ENCODE data around the gene LAMP1.
A peak's percentile ranks its signal among the peaks of the same experiment; 100 is the strongest.

Gene LAMP1

DNA sequence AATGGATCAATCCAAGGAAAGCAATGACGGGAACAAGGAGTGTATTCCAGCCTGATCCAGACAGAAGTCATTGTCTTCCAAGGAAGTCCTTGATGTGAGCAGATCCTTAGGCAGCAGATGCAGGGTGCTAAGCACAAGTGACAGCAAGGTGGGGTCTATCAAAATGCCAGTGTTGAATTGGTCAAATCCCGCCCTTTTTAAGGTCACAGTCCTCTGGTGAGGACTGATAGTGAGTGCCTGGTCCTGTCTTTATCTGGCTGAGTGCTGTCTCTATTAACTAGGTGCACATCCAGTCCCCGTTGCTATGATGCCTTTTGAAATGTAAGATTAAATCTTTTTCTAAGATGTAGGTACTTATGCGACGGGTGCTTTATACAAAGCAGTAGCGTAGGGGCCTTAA is 1.3 kb upstream of the LAMP1 start:
- TF ChIP-seq, protein P1, sequence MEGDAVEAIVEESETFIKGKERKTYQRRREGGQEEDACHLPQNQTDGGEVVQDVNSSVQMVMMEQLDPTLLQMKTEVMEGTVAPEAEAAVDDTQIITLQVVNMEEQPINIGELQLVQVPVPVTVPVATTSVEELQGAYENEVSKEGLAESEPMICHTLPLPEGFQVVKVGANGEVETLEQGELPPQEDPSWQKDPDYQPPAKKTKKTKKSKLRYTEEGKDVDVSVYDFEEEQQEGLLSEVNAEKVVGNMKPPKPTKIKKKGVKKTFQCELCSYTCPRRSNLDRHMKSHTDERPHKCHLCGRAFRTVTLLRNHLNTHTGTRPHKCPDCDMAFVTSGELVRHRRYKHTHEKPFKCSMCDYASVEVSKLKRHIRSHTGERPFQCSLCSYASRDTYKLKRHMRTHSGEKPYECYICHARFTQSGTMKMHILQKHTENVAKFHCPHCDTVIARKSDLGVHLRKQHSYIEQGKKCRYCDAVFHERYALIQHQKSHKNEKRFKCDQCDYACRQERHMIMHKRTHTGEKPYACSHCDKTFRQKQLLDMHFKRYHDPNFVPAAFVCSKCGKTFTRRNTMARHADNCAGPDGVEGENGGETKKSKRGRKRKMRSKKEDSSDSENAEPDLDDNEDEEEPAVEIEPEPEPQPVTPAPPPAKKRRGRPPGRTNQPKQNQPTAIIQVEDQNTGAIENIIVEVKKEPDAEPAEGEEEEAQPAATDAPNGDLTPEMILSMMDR (IDR thresholded peaks at IDR 0.05; ENCODE audit: low read depth, low read length, missing control alignments), result no peak
- no peak for DNase-seq (ENCODE audit: extremely low read depth, low read depth)
- no peak overlapping the region for H3K4me3 ChIP-seq (replicated peaks; ENCODE audit: low read depth, low read length)

DNA sequence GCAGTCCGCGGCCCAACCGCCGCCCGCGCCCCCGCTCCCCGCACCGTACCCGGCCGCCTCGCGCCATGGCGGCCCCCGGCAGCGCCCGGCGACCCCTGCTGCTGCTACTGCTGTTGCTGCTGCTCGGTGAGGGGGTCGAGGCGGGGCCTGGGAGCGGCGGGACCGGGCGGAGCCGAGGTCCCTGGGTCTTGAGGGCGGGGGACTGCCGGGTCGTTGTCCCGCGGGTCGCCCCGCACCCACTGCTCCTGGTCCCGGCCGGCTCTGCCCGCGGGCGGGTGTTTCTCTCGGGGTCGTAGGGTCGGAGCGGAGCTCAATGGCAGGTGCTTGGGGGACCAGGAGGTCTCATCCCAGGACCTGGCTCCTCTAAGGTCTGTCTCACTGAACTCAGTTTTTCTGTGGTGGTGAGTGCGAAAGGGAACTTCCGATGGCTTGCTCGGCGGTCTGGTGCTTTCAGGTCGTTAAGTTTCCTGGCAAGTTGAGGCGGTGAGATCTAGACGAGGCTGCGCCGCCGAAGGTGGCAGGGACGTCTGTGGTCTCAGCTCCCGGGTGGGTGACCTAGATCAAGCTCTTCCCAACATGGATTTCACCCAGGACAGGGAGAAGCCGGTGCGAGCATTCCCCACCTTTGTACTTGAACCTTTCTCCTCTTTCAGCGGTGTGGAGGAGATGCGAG is 467 bp downstream of the LAMP1 start:
- H3K4me3 ChIP-seq (replicated peaks; ENCODE audit: low read depth, low read length), result peak overlapping the region; percentile 98
- TF ChIP-seq, protein P1 (IDR thresholded peaks at IDR 0.05; ENCODE audit: low read depth, low read length, missing control alignments), result no peak
- no peak for DNase-seq (ENCODE audit: extremely low read depth, low read depth)

DNA sequence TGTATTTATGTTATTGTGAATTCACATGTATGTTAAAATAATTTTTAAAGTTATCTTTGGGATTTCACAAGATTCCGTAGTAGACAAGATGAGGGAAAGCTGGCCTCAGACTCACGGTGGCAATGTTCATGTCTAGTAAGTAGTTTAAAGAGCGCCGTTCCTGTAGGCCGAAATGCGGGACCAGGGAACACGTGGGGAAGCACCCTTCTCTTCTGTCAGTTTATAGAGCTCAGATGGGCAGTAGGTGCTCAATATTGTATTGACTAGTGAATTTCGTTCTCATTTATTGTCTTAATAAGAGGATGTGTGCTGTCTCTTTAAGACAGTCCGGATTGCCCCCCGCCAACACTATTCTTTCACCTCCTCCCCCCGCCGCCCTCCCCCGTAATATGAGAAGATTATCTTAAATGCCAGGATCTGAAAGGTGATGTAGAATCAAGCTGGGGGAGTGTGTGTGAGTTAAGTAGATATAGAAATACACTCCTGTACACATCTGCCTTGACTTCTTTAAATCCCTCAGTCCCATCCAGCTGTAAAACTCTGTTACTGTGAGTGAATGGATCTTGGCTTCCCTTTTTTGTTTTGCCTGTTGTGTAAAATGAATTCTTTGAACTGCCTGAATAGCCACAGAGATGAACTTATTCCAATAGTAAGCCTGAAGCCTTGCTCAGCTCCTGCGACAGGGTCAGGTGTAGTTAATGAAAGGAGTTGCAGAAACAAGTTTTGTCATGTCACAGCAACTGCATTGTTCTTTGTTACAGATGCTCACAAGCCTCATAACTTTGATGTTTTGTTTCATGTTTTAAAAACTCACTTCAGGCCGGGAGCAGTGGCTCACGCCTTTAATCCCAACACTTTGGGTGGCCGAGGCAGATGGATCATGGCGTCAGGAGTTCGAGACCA is 1.3 kb downstream of the LAMP1 start:
- DNase-seq (ENCODE audit: extremely low read depth, low read depth), result no peak
- H3K4me3 ChIP-seq (replicated peaks; ENCODE audit: low read depth, low read length), result peak overlapping the region; percentile 98
- TF ChIP-seq, protein P1 (IDR thresholded peaks at IDR 0.05; ENCODE audit: low read depth, low read length, missing control alignments), result no peak

DNA sequence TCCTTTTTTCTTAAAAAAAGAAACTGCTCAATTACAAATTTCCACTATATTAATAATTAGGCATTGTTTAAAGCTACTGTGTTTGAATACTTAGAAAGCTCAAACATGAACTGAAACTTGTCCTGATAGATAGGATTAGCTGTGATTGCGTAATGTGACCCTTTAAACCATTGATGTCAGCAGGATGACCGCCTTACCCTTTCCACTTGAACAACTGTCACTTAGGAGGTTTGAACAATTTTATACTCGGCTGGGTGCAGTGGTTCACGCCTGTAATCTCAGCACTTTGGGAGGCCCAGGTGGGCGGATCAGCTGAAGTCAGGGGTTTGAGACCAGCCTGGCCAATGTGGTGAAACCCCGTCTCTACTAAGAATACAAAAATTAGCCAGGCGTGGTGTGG is 2.9 kb downstream of the LAMP1 start:
- no peak overlapping the region for H3K4me3 ChIP-seq (replicated peaks; ENCODE audit: low read depth, low read length)
- no peak for DNase-seq (ENCODE audit: extremely low read depth, low read depth)
- TF ChIP-seq, protein P1 (IDR thresholded peaks at IDR 0.05; ENCODE audit: low read depth, low read length, missing control alignments), result no peak

DNA sequence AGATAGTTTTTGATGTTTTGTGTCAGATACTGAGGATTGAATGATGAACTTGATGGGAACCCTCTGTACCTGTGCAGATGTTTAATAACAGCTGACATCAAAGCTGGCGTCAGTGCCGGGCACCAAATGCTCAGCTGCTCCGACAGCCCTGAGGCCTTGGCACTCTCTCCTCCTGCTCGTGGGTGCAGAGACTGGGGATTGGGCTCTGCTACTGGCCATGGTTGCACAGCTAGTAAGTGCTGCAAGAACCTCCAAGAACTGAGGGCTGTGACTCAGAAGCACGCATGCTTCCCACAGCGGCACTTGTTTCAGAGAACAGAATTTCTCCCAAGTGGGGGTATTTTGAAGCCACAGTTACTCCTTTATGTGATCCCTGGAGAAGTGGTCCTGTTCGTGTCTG is 5.9 kb downstream of the LAMP1 start:
- DNase-seq (ENCODE audit: extremely low read depth, low read depth), result no peak
- no peak overlapping the region for H3K4me3 ChIP-seq (replicated peaks; ENCODE audit: low read depth, low read length)
- TF ChIP-seq, protein P1 (IDR thresholded peaks at IDR 0.05; ENCODE audit: low read depth, low read length, missing control alignments), result no peak

DNA sequence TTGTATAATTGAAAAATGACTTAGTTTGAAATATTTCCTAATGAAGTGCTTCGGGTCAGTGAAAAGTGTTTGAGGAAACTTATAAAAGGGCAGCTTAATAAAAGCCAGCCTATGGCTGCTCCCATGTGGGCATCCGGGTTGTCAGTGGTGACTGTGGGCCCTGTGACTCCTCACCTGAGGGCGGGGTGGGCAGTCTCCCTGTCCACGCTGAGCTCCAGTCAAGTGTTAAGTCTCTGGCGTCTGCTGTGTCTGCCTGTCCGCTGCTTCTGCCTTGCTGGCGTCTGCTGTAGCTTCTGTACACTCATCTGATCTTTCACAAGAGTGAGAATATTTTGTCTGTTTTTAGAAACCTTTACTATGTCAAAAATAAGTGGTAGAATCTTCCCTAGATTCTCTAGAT is 7.1 kb downstream of the LAMP1 start:
- H3K4me3 ChIP-seq (replicated peaks; ENCODE audit: low read depth, low read length), result no peak overlapping the region
- no peak for DNase-seq (ENCODE audit: extremely low read depth, low read depth)
- TF ChIP-seq, protein P1 (IDR thresholded peaks at IDR 0.05; ENCODE audit: low read depth, low read length, missing control alignments), result no peak

Measured in HFF-Myc (cell line).